C4-2B (cell line): ENCODE data around the gene BAAT.

Experiments
- ZFX ChIP-seq: fragments of 450-650 bp; IDR thresholded peaks from 2 replicates; pipeline ENCODE4 v1.6.1; 2017
- TF ChIP-seq, protein P1 (sequence below): fragments of 450-650 bp; conservative IDR thresholded peaks from 2 replicates; pipeline ENCODE4 v1.5.1; 2017; ENCODE audit warnings: mild to moderate bottlenecking

DNA sequence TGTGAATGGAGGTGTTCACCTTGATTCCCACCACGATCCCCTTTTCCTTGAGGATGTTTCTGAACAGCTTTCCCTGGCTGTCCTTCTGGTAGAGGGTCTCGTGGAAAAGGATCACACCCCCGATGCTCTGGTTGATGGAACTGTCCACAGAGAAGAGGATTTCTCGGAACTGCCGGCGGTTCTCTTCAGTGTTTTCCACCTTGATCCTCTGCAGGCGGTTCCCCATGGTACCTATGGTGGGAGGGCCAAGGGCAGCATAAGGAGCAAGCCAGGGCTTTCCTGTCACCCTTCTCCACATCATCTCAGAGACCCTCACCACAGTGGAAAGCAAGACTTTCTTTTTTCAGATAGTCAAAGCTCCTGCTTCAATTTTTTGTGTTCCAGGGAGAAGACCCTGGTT is 44.9 kb upstream of the BAAT start:
- TF ChIP-seq, protein P1, sequence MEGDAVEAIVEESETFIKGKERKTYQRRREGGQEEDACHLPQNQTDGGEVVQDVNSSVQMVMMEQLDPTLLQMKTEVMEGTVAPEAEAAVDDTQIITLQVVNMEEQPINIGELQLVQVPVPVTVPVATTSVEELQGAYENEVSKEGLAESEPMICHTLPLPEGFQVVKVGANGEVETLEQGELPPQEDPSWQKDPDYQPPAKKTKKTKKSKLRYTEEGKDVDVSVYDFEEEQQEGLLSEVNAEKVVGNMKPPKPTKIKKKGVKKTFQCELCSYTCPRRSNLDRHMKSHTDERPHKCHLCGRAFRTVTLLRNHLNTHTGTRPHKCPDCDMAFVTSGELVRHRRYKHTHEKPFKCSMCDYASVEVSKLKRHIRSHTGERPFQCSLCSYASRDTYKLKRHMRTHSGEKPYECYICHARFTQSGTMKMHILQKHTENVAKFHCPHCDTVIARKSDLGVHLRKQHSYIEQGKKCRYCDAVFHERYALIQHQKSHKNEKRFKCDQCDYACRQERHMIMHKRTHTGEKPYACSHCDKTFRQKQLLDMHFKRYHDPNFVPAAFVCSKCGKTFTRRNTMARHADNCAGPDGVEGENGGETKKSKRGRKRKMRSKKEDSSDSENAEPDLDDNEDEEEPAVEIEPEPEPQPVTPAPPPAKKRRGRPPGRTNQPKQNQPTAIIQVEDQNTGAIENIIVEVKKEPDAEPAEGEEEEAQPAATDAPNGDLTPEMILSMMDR, result no peak
- no peak for TF ChIP-seq ZFX
